C4-2B (cell line): Measurements from ENCODE around the gene CFAP90.

ENCODE experiments used
- CTCF ChIP-seq: fragments of 450-650 bp; conservative IDR thresholded peaks from 2 replicates; pipeline ENCODE4 v1.5.1; 2017; ENCODE audit warnings: mild to moderate bottlenecking
- ZFX ChIP-seq: fragments of 450-650 bp; IDR thresholded peaks from 2 replicates; pipeline ENCODE4 v1.6.1; 2017

GRCh38 chr5:7868427-7868772, 17.5 kb upstream of the CFAP90 start:
- TF ChIP-seq CTCF (no peak), ZFX (no peak)
